ENCODE data around the gene CYP1A2. TPM values are rescaled to one million over a fixed set of nuclear protein-coding genes. Genes with fewer than 3 reads are reported as not detected.

CYP1A2 gene
- polyA plus RNA-seq, 1 of the 3 experiments (the other 2 are of a cell fraction), result not detected

GRCh38 chr15:74732846-74733245 lies 15.8 kb upstream of the CYP1A2 start:
- no peak overlapping the region for H3K27ac ChIP-seq (ENCODE audit: low read depth in 2 of 2, low read length in 1 of 2)
- no peaks in the 10 kb centered on the region for H3F3A ChIP-seq (replicated peaks; ENCODE audit: insufficient read depth)
- no peak overlapping the region for H3K9ac ChIP-seq
- H3K9me3 ChIP-seq, result no peaks in the 10 kb centered on the region
- no peaks in the 10 kb centered on the region for H3K9me2 ChIP-seq
- no peak for DNase-seq
- no peak for TF ChIP-seq NFIC (IDR thresholded peaks at IDR 0.05; ENCODE audit: borderline replicate concordance)
- TF ChIP-seq CTCF (IDR thresholded peaks at IDR 0.05), result no peak
- TF ChIP-seq RXRA (IDR thresholded peaks at IDR 0.05; ENCODE audit: borderline replicate concordance, low read depth), result no peak
- no peak for TF ChIP-seq MEF2A (IDR thresholded peaks at IDR 0.05; ENCODE audit: borderline replicate concordance, low read depth)
- no peak for TF ChIP-seq PBX3 (IDR thresholded peaks at IDR 0.05)
- TF ChIP-seq NRF1 (IDR thresholded peaks at IDR 0.05; ENCODE audit: low read depth, low read length), result no peak
- no peak for TF ChIP-seq EZH2phosphoT487 (IDR thresholded peaks at IDR 0.05; ENCODE audit: borderline replicate concordance, low read depth)
- no peak for TF ChIP-seq RFX5 (IDR thresholded peaks at IDR 0.05; ENCODE audit: low read length)
- TF ChIP-seq CHD2 (IDR thresholded peaks at IDR 0.05; ENCODE audit: low read length, partially characterized antibody), result no peak
- no peak for TF ChIP-seq RAD21 (IDR thresholded peaks at IDR 0.05; ENCODE audit: low read length)
- no peak for TF ChIP-seq FOXM1 (IDR thresholded peaks at IDR 0.05; ENCODE audit: low read depth)
- no peak for TF ChIP-seq JUND (IDR thresholded peaks at IDR 0.05)
- no peak for TF ChIP-seq RCOR1 (IDR thresholded peaks at IDR 0.05; ENCODE audit: low read length)
- no peak for TF ChIP-seq USF2 (IDR thresholded peaks at IDR 0.05; ENCODE audit: borderline replicate concordance, low read depth, low read length)
- TF ChIP-seq POLR2AphosphoS5 (IDR thresholded peaks at IDR 0.05; ENCODE audit: low read depth, low read length), result no peak
- TF ChIP-seq ELF1 (IDR thresholded peaks at IDR 0.05), result no peak
- no peak for TF ChIP-seq TCF12 (IDR thresholded peaks at IDR 0.05)
- no peak for TF ChIP-seq SIN3A (IDR thresholded peaks at IDR 0.05; ENCODE audit: borderline replicate concordance, low read depth, low read length)
- TF ChIP-seq, protein P1, sequence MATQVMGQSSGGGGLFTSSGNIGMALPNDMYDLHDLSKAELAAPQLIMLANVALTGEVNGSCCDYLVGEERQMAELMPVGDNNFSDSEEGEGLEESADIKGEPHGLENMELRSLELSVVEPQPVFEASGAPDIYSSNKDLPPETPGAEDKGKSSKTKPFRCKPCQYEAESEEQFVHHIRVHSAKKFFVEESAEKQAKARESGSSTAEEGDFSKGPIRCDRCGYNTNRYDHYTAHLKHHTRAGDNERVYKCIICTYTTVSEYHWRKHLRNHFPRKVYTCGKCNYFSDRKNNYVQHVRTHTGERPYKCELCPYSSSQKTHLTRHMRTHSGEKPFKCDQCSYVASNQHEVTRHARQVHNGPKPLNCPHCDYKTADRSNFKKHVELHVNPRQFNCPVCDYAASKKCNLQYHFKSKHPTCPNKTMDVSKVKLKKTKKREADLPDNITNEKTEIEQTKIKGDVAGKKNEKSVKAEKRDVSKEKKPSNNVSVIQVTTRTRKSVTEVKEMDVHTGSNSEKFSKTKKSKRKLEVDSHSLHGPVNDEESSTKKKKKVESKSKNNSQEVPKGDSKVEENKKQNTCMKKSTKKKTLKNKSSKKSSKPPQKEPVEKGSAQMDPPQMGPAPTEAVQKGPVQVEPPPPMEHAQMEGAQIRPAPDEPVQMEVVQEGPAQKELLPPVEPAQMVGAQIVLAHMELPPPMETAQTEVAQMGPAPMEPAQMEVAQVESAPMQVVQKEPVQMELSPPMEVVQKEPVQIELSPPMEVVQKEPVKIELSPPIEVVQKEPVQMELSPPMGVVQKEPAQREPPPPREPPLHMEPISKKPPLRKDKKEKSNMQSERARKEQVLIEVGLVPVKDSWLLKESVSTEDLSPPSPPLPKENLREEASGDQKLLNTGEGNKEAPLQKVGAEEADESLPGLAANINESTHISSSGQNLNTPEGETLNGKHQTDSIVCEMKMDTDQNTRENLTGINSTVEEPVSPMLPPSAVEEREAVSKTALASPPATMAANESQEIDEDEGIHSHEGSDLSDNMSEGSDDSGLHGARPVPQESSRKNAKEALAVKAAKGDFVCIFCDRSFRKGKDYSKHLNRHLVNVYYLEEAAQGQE (IDR thresholded peaks at IDR 0.05; ENCODE audit: low read depth, low read length), result no peak
- no peak overlapping the region for H3K4me3 ChIP-seq (ENCODE audit: low read depth in 2 of 2, low read length in 1 of 2)
- H3K4me2 ChIP-seq, result no peak overlapping the region
- H3K36me3 ChIP-seq (replicated peaks in 1 of 2; ENCODE audit: control insufficient read depth in 1 of 2, insufficient read depth in 2 of 2, low read length in 1 of 2), result no peaks in the 10 kb centered on the region
- CTCF ChIA-PET, result interaction anchor here (0.8 to 2.1 kb wide), 3 partner anchors 36 to 104 kb away, joined by 3 to 6 read pairs (median 6); no protein-coding TSS in a partner anchor
- 47% methylated on average over 4 of the region's 5 CpGs for WGBS (ENCODE audit: low lambda C conversion rate)
- no peaks in the 10 kb centered on the region for H3K79me2 ChIP-seq (ENCODE audit: insufficient read depth)
- POLR2A ChIA-PET, result no interaction called here
- H3K27me3 ChIP-seq (ENCODE audit: insufficient read depth), result peaks cover 58% of the 10 kb centered on the region
- no peaks in the 10 kb centered on the region for H3K4me1 ChIP-seq (ENCODE audit: control insufficient read depth in 1 of 2, insufficient read depth in 2 of 2, low read depth in 1 of 2, low read length in 1 of 2)
- H4K20me1 ChIP-seq (ENCODE audit: insufficient read depth), result no peaks in the 10 kb centered on the region
- H2AFZ ChIP-seq (ENCODE audit: low read depth), result no peak overlapping the region

Data from SK-N-SH (cell line).